ENCODE results near the gene OR51T1.
"Not testable (repeated sequence)": the region's sequence is repeated elsewhere in the genome, so short reads cannot be mapped to it uniquely, and the experiment has no call there.

OR51T1 gene, protein sequence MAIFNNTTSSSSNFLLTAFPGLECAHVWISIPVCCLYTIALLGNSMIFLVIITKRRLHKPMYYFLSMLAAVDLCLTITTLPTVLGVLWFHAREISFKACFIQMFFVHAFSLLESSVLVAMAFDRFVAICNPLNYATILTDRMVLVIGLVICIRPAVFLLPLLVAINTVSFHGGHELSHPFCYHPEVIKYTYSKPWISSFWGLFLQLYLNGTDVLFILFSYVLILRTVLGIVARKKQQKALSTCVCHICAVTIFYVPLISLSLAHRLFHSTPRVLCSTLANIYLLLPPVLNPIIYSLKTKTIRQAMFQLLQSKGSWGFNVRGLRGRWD

DNA sequence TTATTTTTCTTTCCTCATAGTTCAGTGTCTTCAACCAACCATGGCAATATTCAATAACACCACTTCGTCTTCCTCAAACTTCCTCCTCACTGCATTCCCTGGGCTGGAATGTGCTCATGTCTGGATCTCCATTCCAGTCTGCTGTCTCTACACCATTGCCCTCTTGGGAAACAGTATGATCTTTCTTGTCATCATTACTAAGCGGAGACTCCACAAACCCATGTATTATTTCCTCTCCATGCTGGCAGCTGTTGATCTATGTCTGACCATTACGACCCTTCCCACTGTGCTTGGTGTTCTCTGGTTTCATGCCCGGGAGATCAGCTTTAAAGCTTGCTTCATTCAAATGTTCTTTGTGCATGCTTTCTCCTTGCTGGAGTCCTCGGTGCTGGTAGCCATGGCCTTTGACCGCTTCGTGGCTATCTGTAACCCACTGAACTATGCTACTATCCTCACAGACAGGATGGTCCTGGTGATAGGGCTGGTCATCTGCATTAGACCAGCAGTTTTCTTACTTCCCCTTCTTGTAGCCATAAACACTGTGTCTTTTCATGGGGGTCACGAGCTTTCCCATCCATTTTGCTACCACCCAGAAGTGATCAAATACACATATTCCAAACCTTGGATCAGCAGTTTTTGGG lies at the start of gene OR51T1:
TSS of gene OR51T1 (plus strand) at position 41 of the 641 bp plus-strand sequence. CDS start at position 41, 0 bp downstream.
- no peak for DNase-seq

DNA sequence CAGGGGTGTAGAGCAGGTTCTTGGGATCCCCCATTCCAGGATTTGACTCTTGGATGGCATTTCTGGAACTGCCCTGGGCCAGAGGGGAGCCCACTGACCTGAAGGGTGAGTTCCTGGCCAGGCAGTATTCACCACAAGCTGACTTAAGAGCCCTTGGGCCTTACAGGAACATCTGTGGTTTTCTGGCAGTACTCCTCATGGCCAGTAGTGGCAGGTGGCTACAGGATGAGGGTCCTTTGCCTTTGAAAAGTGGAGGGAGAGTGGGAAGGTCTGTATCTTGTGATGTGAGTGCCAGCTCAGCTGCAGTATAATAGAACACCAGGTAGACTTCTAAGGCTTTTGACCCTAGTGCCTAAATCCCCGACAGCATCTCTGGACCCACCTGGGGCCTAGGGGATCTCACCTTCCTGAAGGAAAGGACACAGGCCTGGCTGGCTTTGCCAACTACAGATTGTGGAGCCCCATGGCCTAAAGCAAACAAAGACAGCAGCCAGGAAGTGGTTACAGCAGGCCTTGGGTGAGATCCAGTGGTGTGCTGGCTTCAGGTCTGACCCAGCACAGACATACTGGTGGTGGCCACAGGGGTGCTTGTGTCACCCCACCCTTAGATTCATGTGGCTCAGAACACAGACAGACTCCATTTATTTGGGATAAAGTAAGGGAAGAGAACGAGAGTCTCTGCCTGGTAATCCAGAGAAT lies 41.7 kb upstream of the OR51T1 start:
- no peak for DNase-seq

DNA sequence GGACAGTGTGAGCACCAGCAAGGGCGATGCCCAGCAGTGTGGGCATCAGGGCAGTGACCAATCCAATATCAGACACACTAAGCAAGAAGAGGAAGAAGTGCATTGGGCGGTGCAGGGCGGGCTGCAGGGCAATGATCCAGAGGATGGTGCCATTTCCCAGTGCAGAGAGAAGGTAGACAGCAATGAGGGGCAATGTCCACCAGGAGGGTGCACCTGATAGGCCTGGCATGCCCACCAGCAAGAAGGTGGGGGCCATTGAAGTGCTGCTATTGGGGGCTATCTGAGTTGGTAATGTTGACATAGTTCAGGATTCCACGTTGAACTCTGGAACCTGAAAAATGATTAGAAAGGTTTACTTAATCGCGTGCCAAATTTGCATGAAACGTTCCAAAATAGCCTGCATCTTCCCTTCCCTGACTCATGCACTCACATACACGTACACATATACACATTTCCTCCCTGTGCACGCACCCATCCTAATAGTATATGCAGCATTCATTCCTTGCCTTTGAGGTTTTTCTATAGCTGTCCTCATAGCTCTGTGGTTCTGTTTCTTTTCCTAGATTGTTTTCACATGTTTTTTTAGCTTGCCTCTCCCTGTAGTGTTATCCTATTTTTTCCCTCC lies 32.7 kb upstream of the OR51T1 start, which contains the start of gene OR51S1:
TSS of gene OR51S1 (minus strand) at position 301 of the 625 bp plus-strand sequence. CDS start at position 301, 0 bp downstream.
- DNase-seq: no peak

DNA sequence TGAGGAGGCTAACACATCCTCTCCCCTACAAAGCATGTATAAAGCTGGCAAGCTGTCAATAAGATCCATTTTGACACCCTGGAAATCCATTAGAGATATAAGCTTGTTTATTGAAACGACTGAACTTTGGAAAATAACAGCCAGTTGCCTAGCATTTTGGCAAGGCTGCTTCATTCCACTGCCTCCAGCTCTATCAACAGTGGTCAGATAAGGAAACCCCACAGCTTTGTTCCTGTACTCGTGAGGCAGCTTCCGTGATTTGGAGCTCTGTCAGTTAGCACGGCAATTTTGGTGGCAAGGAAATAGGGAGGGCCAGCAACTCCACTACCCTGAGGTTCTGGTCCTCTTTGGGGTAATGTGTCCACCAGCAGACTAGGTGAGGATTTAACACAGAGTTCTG lies 30.7 kb upstream of the OR51T1 start:
- DNase-seq: no peak

DNA sequence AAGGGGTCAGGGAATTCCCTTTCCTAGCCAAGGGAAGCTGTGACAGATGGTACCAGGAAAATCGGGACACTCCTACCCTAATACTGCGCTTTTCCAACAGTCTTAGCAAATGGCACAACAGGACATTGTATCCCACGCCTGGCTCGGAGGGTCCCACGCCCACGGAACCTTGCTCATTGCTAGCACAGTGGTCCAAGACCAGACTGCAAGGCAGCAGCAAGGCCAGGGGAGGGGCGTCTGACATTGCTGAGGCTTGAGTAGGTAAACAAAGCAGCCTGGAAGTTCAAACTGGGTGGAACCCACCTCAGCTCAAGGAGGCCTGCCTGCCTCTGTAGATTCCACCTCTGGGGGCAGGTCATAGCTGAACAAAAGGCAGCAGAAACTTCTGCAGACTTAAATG lies 27.4 kb upstream of the OR51T1 start:
- not testable (repeated sequence) for DNase-seq

DNA sequence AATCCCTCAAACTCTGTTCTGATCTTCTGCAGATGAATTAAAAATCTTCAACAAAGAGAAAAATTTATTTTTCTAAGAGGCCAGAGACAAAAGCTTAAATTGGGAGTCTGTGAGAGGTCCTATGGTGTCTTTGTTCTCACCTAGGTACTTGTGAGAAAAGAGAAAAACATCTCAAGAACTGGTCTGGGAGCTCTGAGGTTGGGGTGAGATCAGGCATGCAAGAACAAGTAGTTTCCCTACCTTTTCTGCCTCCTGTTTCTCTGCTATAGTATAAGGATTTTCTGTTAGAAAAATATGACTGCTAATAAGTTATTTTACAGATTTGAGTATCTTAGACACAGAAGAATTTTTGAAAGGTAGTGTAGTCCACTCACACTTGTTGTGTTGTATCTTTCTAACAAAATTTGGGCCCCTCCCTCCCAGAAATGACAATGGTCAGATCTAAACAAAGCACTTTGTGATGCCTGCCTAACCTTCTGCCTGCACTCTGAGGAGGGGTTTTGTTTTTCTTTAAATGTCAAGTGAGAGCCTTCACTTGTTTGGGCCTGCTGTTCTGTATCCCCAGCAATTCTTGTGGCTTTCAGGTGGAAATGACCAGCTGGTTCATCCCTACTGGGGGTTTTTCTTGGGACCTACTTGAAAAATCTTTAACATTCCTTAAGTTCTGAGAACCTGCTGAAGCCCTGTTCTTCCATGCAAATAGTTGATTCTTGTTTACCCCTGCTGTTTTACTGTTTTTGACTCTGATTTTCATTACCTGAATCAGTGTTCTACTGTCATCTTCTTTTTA lies 19.1 kb upstream of the OR51T1 start:
- DNase-seq: no peak

DNA sequence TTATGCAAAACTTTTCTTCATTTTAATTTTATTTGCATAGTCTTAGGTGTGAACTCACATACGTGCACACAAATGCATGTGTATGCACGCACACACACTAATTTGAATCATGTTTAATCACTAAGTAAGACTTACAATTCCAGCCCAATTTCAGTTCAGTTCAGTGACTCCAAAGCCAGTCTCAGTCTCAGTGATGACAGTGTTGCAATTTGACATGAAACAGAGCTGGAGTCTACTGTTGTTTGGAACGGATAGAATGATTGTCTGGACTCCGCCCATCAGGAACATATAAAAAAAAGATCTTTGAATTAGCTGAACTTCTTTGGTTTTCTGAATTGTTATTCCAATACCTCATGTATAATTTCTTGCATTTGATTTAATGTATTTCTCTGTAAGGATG lies 17.8 kb upstream of the OR51T1 start:
- DNase-seq: no peak

DNA sequence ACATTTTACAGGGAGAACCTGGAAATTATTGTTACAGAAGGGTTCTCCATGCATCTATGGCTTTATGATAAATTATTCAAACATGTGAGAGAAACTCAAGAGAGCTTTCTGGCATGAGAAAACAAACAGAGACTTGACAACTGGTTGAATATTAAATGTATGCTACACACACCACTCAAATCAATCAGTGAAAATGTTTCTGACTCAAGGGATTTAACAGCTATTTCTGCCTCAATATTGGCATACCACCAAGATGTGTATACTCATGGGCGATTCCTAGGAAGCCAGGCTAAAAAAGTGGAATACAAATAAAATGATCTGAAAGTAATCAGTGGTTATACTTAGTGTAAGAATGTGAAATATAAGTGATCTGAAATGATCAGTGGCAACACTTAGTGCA lies 15.8 kb upstream of the OR51T1 start:
- DNase-seq: no peak

DNA sequence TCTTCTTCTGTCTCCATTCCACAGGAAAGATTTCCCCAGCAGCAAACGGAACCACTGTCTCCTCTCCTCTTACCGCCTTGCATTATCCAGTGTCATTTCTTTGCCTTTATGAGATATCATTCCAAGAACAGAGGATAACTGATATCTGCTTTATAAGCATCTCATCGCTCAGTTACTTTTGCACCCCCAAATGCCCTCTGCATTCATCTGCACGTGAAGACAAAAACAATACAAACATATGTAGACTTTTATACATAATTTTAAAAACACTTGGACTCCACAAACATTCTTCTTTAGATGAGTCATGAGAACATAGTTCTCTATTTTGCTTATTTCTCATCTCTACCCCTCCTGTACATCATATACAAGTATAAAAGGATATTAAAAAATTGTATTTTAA lies 512 bp upstream of the OR51T1 start:
- DNase-seq: no peak

DNA sequence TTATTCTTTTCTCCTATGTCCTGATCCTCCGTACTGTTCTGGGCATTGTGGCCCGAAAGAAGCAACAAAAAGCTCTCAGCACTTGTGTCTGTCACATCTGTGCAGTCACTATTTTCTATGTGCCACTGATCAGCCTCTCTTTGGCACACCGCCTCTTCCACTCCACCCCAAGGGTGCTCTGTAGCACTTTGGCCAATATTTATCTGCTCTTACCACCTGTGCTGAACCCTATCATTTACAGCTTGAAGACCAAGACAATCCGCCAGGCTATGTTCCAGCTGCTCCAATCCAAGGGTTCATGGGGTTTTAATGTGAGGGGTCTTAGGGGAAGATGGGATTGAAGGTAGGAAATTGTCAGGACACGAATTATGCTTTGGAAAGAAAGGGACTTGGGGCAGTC lies 843 bp downstream of the OR51T1 start:
- DNase-seq: no peak

DNA sequence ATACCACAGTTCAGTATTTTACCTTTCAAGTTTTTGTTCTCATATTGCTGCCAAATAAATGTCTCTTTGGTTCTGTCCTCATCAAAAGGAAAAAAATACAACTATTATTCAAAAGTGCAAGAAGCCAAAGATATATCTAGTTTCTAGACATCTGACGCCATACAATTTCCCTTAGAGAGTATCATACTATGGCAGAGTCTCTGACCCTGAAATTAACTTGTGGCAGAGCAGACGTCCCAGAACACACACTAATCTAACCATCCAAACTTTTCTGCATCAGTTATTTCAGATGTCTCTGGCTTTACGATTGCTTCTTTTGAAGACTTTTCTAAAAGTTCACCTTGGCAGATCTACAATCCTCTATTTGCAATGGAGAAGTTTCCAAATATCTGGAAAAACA lies 2.7 kb downstream of the OR51T1 start:
- DNase-seq: no peak

DNA sequence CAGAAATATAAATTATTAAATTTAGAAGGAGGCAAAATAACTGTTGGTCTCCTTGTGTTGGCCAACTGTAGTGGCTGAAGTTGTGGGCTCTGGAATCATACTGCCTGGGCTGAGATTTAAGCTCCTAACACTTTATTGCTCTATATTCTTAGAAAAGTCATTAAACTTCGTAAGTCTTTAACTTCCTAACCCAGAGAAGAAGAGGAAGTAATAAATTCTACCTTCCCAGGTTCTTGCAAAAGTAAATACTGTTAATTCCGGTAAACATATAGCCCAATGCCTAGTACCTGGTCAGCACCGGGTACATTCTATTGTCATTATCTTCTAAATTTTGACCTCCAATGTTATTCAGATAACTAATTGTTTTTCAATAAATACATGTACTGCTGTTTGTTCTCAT lies 4.5 kb downstream of the OR51T1 start:
- no peak for DNase-seq

DNA sequence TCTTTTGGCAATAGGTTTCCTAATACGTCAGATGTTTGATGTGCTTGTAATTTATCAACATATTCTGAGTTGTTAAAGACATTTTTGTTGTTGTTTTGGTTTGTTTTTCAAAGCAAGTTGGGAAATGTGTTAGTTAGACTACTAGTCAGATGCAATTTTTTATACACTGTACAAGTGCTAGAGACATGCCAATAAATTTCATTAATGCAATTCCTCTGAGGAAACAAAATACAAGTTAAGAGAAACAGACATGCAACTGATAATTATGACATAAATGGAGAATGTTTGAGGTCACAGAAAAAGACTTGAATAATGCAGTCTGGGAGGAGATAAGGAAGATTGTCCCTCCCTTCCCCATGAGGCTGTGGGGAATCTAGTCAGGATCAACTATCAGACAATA lies 5.9 kb downstream of the OR51T1 start:
- DNase-seq: no peak

DNA sequence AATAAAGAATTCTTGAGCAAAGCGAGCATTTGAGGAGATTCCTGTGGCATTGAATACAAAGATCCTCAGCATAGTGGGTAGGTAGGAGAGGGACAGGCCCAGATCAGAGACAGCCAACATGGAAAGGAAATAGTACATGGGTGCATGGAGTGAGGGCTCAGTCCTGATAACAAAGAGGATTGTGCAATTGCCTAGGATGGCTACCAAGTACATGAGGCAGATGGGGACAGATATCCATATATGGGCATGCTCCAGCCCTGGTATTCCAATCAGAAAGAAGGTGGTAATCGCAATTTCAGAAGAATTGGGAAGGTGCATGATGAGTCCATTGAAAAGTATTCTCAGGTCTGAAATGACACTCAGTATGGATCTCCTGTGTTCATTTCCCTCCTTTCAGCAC lies 8.6 kb downstream of the OR51T1 start:
- no peak for DNase-seq

DNA sequence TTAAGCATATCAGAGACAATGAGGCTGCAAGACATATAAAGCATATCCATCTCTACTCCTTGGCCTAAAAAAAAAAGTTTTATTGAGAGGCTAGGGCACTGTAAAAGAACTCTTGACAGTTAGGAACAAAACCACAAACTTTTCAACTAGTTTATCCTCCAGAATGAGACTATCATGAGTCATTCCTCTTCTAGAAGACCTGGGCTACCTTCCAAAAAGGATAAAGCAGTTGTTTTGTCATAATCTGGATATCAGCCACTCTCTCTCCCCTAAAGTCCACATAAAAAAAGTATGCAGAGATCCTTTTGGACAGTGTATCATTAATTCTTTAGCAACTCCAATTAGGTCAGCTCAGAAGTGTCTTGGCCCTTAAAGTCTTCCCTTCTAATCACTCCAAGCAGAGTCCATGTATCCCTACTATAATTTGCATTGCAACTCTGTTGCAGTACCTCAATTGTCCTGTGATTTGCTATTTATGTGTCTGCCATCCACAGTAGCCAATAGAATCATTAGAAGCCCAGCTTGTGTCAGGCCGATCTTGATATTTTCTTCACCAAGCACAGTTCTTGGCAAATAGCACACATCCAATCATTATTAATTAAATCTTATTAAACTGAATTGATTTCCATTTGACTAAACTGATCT lies 10.4 kb downstream of the OR51T1 start:
- DNase-seq: no peak

DNA sequence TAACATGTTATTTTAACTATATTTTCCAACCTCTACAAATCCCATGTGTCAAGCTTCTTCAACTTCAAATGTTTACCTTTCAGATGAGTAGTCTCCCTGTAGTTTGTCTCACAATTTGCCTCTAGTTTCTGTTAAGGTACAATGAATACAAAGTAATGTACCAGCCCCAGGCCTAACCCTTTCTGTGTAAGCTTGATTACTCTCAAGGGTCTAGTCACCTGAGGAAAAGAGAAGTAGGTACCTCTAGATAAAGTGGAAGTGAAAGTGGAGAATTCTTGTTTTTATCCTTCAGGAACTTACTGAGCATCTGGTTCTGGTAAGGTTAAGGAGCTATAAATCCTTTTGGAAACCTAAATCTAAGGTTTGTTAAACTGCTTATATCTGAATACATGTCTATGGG lies 21.8 kb downstream of the OR51T1 start, which contains the start of gene OR51A7:
TSS of gene OR51A7 (plus strand) at position 300 of the 400 bp plus-strand sequence. CDS start 3,587 bp downstream, outside the sequence.
- no peak for DNase-seq

DNA sequence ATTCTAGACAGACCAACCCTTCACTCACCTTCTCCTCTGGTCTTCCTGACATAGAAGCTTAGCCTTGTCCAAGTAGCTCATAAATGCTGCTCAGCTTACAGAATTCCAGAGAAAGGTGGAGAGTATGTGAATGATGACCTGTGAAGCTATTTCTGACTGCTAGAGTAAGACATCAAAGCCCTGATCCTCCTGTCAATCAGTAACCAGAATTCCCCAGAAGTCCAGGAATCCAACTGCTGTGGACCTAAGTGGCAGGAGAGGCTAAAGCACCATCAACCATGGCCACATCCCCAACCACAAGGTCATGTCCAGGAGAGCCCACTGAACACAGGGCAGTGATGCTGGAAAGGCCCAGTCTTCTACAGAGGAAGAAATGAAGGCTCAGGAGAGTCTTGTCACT lies 34.9 kb downstream of the OR51T1 start:
- no peak for DNase-seq

DNA sequence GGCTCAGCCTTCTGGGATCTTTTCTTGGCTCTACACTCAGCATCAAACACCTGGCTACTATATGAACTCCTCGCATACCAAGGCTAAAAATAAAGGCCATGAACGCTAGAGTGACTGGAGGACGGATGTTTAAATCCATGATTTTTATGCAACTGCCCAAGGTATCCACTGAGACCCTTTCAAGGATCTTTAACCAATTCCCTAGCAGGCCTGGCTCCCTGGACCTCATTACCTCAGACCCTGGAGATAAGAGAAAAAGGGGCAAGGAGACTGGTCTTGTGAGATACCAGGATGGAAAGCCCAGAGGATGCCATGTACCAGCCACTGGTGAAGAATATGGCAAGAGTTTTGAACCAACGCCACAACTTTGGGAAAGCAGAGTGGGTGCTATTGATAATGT lies 37.5 kb downstream of the OR51T1 start, which contains the start of gene OR51G2:
TSS of gene OR51G2 (minus strand) at position 101 of the 400 bp plus-strand sequence. CDS start 3,687 bp downstream, outside the sequence.
- DNase-seq: no peak

DNA sequence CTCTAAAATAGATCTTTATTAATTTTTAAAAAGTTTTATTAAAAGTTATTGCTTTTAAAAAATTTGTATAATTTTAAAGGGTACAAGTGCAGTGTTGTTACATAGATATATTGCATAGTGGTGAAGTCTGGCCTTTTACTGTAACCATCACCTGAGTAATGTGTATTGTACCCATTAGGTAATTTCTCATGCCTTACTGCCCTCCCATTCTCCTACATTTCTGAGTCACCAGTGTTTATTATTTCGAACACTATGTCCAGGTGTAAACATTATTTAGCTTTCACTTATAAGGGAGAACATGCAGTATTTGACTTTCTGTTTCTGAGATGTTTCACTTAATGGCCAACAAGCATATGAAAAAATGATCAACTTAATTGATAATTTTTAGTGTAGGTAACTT lies 40.1 kb downstream of the OR51T1 start:
- no peak for DNase-seq

DNA sequence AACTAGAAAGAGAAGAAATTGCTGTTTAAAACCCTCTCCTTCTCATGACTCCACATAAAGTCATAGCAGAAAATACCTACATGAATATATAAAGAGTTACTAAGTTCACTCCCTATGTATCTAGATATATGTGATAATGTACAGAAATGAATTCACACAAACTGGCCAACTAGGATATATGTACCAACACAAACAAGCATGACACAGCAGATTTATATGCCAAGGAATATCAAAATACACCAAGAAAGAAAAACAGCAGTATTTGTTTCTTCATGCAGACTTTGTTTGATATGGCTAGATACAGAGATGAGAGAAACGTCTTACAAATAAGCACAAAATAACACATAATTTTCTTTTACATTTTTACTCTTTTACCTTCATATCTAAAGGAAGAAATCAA lies 40.6 kb downstream of the OR51T1 start:
- no peak for DNase-seq

DNA sequence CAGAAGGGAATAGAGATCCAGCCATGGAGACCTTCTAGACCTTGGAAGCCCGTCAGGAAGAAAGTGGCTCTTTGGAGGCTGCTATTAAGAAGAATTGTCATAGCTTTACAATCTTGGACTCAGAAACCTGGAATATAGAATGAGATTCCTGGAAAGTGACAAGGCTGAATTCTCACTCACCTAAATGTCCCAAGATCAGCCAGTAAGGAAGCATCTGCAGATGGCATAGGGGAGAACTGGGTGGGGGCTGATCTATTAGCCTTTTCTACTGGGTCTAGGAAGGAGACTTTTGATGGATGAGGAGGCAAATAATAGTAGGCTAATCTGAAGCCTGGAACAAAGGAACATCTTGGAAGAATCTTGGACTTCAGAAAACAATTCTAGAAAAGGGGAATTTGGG lies 42.5 kb downstream of the OR51T1 start, which contains the start of gene OR51G1:
TSS of gene OR51G1 (minus strand) at position 101 of the 400 bp plus-strand sequence. CDS start at position 101, 0 bp downstream.
- DNase-seq: no peak

DNA sequence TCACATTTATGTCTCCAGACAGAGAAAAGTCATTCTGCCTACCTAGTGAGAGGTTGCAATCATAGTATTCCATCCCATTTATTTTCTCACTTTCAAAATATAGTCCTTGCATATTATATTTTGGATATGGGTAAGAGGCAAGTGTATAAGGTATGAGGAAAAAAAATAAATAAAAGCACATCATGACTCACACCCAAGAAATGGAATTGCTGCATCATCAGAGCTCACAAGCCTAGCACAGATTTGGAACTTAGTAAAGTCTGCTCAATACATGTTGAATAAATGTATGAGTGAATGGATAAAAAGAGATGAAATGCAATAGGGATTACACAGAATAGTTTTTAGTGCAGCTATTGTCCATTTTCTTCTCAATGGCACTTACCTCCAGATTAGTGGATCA lies 44.9 kb downstream of the OR51T1 start:
- DNase-seq: no peak

Data from CD4-positive, alpha-beta T cell treated with Interleukin-10 for 1 hour (primary cell).